HUDEP-2 (cell line): ENCODE results near the gene MED8.

Experiments
- DNase-seq, 76 experiments: peaks; one replicate each; lab custom pipeline; 2025; ENCODE audit not compliant: unreplicated experiment in 76 of 76; lab: John Stamatoyannopoulos, UW

Gene MED8

DNA sequence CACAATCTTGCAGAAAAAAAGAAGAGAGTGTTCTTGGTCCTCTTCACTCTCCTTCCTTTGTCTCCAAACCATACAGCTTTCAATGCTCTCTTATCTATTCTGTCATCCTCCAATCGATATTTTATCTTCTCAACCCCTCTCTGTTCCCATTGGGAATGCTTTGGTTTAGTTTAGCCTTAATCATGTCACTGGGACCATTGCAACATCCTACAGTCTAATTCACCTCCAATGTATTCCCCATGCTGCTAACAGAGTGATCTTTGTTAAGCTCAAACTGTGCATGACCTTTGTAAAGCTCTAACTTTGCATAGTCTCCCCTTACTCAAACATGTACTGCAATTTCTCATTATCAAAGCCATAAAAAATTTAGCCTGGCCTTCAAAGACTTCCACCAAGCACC lies 49.0 kb downstream of the MED8 start:
- DNase-seq, result no peak

DNA sequence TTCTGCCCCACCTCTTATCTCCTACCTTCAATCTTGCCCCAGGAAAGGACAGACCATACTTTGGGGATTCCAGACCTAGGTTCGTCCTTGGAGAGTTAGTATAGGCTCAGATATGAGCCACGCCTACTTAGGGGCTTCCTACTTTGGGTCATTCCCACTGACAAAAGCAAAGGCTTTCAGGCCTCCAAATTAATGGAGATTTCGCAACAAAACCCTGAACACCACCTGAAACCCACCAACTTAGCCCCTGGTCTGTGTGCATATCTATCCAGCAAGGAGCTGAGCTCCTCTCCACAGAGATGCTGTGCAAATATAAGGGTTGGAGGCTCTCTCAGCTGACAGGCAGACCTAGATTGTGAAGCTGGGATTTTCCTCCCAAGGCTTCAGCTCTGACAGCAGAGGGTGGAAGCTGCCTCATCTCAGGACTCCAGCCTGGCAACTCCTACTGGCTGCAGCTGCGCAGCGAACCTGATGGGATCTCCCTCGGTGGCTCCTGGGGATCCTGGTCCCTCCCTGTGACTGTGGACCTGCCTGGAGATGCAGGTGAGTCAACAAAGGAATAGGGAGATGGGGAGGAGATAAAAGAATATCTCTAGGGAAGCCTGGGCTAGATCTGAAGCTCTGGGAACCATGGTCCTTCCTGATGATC lies 49.9 kb downstream of the MED8 start:
- DNase-seq, result no peak

DNA sequence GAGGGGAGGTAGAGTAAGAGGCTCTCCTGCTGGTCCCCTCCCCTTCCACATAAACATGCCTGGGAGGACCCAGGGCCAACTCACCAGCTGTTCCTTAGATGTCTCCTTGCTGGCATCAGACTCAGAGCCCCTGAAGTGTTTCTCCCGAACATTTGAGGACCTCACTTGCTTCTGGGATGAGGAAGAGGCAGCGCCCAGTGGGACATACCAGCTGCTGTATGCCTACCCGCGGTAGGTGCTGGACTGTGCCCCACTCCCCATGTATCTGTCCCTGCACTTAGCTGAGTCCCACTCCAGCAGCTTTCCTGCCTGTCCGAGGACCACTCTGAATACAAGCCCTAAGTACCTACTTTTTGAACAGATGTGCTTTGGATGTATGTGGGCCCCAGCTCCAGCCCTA lies 51.6 kb downstream of the MED8 start:
- no peak for DNase-seq

DNA sequence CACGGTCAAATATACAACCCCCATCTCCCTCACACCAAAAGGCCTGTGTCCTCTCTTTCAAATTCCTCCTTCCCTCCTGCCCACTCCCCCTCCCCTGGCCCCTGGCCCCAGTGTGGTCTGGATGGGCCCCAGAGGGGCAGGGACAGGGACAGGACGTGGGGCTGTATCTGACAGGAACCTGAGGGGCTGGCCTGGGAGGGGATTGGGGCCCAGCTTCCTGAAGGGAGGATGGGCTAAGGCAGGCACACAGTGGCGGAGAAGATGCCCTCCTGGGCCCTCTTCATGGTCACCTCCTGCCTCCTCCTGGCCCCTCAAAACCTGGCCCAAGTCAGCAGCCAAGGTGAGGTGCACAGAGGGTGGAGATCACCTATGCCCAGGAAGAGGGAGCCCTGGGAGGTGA lies 52.0 kb downstream of the MED8 start, which contains the start of gene MPL:
MPL (plus strand) TSS at position 231 of the 400 bp plus-strand sequence; CDS start at position 262, 31 bp downstream.
- DNase-seq, result no peak

DNA sequence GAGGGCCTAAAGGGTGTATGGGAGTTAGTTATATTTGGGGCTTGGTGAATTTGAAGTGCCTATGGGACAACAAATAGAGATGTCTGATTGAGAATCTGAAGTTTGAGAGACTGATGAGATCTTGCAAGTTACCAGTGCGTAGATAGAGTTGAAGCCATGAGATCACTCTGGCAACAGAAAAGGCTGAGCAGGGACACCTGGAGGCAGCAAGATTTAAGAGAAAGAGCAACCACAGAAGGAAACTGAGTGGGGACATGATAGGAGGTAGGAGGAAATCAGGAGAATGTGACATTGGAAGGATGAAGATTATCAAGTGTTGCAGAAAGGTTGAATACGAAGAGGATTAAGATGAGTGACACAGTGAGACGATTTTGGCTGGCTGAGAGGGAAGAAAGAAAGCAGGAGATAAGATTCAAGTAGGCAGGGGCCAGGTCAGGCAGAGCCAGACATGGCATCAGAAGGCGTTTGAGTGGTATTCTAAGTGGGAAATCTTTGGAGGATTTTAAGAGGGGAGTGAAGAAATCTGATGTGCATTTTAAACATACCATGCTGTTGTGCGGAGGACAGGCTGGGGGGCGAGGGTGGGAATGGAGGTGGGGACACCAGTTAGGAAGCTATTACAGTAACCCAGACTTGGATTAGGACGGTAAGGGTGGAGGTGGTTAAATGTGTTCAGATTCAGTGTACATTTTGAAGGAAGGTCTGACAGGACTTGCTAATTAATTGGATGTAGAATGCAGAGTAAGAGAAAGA lies 55.0 kb downstream of the MED8 start:
- no peak for DNase-seq
